Cardiac fibroblast (primary cell): ENCODE measurements around the gene EVX1.

Experiments used
- DNase-seq, 2 donors: peaks; one replicate each; pipeline versions ENCODE4 v3.0.0 to v3.0.0-alpha.2; 2010; ENCODE audit warnings: low read depth in 2 of 2
- H3K4me3 ChIP-seq, 2 donors: replicated peaks in 1 of 2; 1 replicate in 1 of 2; 2 replicates in 1 of 2; pipeline ENCODE4 v1.5.1; 2011; ENCODE audit warnings: low read depth in 2 of 2, low read length in 2 of 2, mild to moderate bottlenecking in 2 of 2, moderate library complexity in 1 of 2
- CTCF ChIP-seq: IDR thresholded peaks from one replicate; pipeline ENCODE4 v1.5.1; 2011; ENCODE audit warnings: low read depth, mild to moderate bottlenecking, low read length, inconsistent platforms

Gene EVX1

GRCh38 chr7:27219821-27220220 lies 22.8 kb upstream of the EVX1 start:
- TF ChIP-seq CTCF = no peak

GRCh38 chr7:27220440-27220955 lies 22.1 kb upstream of the EVX1 start:
- H3K4me3 ChIP-seq = no peak overlapping the region
- DNase-seq = no peak
- no peak for TF ChIP-seq CTCF

More at GRCh38 chr7:27219821-27220220, 22.8 kb upstream of the EVX1 start:
- DNase-seq = no peak
- H3K4me3 ChIP-seq = no peak overlapping the region

DNA sequence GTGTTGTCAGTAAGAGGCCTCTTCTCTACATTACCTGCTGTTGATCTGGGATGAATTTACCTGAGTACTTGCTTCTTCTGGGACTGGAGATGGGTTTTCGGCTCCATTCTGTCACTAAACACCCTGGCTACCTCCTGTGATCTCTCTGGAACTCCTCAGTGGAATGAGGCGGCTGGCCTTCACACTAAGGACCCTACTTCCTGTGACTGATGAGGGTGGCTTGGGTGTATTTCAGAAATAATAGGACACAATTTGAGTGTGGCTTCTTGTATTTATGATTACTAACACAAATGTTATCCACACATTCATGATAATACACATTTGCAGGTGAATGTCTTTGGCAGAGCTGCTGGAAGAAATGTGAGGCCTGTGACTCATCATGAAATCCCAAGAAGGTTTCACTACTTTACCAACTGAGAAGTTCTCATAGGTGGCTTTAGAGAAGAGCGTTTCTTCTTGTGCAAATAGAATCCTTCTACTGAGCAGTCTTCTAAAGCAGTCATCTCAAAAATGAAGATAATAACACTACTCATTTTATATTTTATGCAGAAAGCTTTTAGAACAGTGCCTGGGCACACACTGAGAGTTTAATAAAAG lies 21.3 kb upstream of the EVX1 start:
- no peak for DNase-seq
- no peak overlapping the region for H3K4me3 ChIP-seq
- no peak for TF ChIP-seq CTCF

GRCh38 chr7:27223941-27224575 lies 18.5 kb upstream of the EVX1 start:
- no peak for TF ChIP-seq CTCF
- H3K4me3 ChIP-seq = no peak overlapping the region
- no peak for DNase-seq

DNA sequence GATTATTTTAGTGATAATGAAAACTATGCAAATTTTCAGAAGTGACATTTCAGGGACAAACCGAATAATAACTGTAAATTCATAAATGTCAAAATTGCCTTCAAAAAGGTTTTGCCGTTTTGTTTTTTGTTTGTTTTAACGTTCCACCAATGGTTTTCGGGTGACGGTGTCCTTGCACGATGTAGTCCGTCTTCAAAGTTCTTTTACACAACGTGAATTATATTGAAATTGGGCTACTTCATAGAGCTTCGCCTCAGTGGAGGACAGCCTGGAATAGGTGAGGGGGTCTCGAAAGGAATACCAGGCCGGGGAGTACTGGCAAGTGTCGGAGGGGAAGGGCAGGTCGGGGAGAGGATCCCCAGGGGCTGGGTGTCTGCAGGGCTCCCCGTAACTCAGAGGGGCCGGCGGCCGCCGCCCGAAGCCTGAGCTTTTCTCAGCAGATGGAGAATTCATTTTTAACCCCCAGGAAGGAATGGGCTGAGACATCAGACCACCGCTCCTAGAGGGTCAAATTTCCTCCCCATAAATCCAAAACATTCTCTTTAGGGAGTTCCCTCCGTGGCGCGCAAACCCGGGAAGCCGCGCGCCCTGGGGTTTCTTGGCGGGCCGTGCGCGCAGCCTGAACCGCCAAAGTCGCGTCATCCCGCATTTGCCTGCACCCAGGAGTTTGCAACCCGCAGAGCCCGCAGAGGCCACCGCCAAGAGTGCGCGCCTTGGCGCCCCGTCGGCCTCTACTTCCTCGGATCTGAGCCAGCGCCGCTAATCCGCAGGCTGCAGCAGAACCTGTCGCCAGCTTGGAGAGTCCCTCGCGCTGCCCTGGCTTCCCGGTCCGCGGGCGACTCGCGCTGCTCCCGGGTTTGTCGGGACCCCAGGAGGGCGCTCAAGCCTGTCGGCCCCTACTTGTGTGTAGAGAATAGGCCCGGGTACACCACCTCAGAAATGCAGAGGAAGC lies 17.3 kb upstream of the EVX1 start:
- no peak overlapping the region for H3K4me3 ChIP-seq
- no peak for DNase-seq
- no peak for TF ChIP-seq CTCF

GRCh38 chr7:27229448-27229847 lies 13.2 kb upstream of the EVX1 start:
- DNase-seq = no peak
- H3K4me3 ChIP-seq = no peak overlapping the region
- no peak for TF ChIP-seq CTCF
